Left lung (tissue), 10 donors: Measurements from ENCODE around the gene CSRP1. TPM values are rescaled to one million over a fixed set of nuclear protein-coding genes. Genes with fewer than 3 reads are reported as not detected.
A peak's percentile ranks its signal among the peaks of the same experiment; 100 is the strongest.

Experiments used
- ATAC-seq: fragments of 200-7000 bp; cut with Tn5 transposase; one replicate; pipeline ENCODE4 v1.9.1; 2020; ENCODE audit warnings: moderate library complexity
- DNase-seq, 4 donors: peaks; one replicate each; pipeline ENCODE4 v3.0.0-alpha.2; 2013 to 2020
- H3K27ac ChIP-seq, 2 donors: fragments of 200-600 bp; sonication (generic) in 1 of 2; one replicate each; pipeline versions ENCODE4 v1.5.0 to v1.8.0; 2020 to 2021
- H3K27me3 ChIP-seq, 2 donors: fragments of 200-600 bp; sonication (generic) in 1 of 2; one replicate each; pipeline versions ENCODE4 v1.5.0 to v1.8.0; 2020 to 2021
- H3K36me3 ChIP-seq, 2 donors: fragments of 200-600 bp; sonication (generic) in 1 of 2; one replicate each; pipeline versions ENCODE4 v1.5.0 to v1.8.0; 2020 to 2021
- H3K4me1 ChIP-seq, 2 donors: fragments of 200-600 bp; one replicate each; pipeline ENCODE4 v1.8.0; 2021
- H3K4me3 ChIP-seq, 2 donors: fragments of 200-600 bp; sonication (generic) in 1 of 2; one replicate each; pipeline versions ENCODE4 v1.5.0 to v1.8.0; 2020 to 2021; ENCODE audit warnings: mild to moderate bottlenecking in 1 of 2
- H3K9me3 ChIP-seq, 2 donors: fragments of 200-600 bp; sonication (generic) in 1 of 2; one replicate each; pipeline versions ENCODE4 v1.5.0 to v1.8.0; 2020 to 2021
- intact Hi-C, 2 donors: fragments of 100-400 bp; cut with DNase I; formaldehyde crosslinking; loops; one replicate each; pipeline versions ENCODE4 v1.11.2 to v1.14.2; 2022
- polyA plus RNA-seq, 6 donors: library from polyadenylated mRNA; unstranded; fragments of 120-200 nt; gene quantifications; one replicate each; pipeline ENCODE4 v1.2.1, GENCODE V29; 2013; ENCODE audit not compliant: insufficient read length in 6 of 6
- total RNA-seq, 2 donors: library from RNA; stranded (reverse); fragmentation: NEBNext Ultra II Directional; extraction: Animal tissue kit (Norgen Biotek cat#: 25700); gene quantifications; one replicate each; pipeline ENCODE4 v1.2.1, GENCODE V29; 2021
- TF ChIP-seq, protein P1 (sequence below), 2 donors: fragments of 200-600 bp; sonication (generic) in 1 of 2; IDR thresholded peaks; one replicate each; pipeline versions ENCODE4 v1.5.0 to v1.8.0; 2021; ENCODE audit warnings: antibody characterized with exemption in 2 of 2
- donor health status: DM: no; HTN: yes; CAD: no.
- donor health status: DM: no; HTN: no; CAD: no.

The CSRP1 gene
- total and polyA plus RNA-seq, 8 donors = 215 to 360 (median 254) TPM

DNA sequence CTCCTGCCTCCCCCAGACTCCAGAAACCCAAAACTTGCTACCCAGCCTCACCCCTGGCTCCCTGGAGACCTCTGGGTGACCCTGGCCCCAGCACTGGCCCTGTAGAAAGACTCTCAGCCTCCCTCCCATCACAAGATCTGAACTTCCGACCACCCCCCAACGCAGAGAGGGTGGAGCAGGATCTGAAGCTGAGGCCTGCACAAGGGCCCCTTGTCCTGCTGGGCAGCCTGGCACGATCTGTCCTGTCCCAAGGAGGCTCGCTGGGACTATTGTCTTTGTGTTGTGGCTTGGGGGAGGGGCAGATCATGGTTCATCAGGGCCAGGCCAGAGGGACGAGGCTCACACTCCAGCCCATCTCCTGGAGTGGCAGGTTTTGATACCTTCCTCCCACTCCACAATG lies 57.9 kb downstream of the CSRP1 start:
- intact Hi-C loops = loop anchor here in 1 of 2 donors (5.0 to 10.0 kb wide), 2 partner anchors 33 to 66 kb away; no protein-coding TSS in a partner anchor
- TF ChIP-seq, protein P1, sequence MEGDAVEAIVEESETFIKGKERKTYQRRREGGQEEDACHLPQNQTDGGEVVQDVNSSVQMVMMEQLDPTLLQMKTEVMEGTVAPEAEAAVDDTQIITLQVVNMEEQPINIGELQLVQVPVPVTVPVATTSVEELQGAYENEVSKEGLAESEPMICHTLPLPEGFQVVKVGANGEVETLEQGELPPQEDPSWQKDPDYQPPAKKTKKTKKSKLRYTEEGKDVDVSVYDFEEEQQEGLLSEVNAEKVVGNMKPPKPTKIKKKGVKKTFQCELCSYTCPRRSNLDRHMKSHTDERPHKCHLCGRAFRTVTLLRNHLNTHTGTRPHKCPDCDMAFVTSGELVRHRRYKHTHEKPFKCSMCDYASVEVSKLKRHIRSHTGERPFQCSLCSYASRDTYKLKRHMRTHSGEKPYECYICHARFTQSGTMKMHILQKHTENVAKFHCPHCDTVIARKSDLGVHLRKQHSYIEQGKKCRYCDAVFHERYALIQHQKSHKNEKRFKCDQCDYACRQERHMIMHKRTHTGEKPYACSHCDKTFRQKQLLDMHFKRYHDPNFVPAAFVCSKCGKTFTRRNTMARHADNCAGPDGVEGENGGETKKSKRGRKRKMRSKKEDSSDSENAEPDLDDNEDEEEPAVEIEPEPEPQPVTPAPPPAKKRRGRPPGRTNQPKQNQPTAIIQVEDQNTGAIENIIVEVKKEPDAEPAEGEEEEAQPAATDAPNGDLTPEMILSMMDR (IDR thresholded peaks at IDR 0.05) = no peak
- Histone ChIP-seq H3K4me1 (peaks cover 20 to 35% of the 10 kb centered on the region in 2 donors), H3K27me3 (no peaks in the 10 kb centered on the region), H3K27ac (peak overlapping the region; percentile 33 to 59), H3K9me3 (no peaks in the 10 kb centered on the region), H3K36me3 (no peaks in the 10 kb centered on the region), H3K4me3 (no peak overlapping the region)
- DNase-seq (no peak), ATAC-seq (no peak)

DNA sequence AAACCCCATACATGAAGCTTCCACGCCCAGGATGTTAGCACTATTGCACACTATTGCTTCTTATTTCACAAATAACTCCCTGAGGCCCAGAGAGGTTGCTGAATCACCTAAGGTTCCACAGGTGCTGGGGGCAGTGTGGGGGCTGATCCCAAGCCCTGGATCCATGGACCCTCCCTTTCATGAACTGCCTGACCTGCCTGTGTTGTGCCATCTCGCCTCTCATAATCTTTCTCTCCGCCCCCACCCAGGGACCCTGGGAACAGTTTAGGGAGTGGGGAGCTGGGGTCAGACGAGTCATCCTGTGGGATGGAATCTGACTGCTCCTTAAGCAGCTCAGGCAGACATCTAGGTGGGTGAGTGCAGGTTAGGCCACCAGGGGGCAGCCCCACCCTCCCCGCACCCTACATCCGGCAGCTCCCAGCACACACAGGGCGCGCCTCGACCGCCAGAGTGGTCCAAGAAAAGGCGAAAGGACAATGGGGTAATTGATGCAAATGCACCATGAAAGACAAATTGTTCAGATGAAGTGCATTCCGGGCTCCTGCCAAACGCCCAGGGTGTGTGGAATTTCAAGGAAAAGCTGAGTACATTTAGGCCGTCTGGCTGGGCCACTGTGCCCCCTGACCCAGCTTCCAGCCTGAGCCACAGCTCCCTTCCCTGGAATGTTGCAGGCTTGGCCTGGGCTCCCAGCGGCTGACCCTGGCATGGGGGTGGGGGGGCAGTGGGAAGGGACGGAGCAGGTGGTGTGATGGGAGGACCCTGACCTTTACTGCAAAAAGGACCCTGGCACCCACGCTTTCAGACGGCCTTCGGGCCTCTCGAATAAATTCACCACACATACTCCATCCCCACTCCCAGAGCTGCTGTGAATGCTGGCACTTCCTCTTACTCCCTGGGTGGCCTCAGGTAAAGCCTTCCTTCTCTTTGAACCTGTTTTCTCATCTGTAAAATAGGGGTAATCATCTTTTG lies 58.7 kb downstream of the CSRP1 start:
- TF ChIP-seq, protein P1 (IDR thresholded peaks at IDR 0.05) = peak; percentile 72 to 79
- H3K27ac ChIP-seq = peak overlapping the region; percentile 33 to 59
- ATAC-seq = peak; percentile 94

DNA sequence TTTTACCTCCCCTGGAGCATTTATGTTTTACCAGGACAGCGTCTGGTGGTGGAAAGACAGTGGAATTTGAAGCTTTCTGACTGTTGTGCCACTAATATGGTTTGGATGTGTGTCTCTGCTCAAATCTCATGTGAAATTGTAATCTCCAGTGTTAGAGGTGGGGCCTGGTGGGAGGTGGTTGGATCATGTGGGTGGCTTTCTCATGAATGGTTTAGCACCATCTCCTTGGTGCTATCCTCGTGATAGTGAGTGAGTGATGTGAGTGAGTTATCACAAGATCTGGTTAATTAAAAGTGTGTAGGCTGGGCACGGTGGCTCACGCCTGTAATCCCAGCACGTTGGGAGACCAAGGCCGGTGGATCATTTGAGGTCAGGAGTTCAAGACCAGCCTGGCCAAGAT lies 61.6 kb downstream of the CSRP1 start:
- Histone ChIP-seq H3K27ac (no peak overlapping the region), H3K4me1 (peaks cover 9 to 21% of the 10 kb centered on the region in 2 donors), H3K9me3 (no peaks in the 10 kb centered on the region), H3K27me3 (no peaks in the 10 kb centered on the region), H3K36me3 (no peaks in the 10 kb centered on the region), H3K4me3 (no peak overlapping the region)
- TF ChIP-seq, protein P1 (IDR thresholded peaks at IDR 0.05) = no peak
- DNase-seq (no peak), ATAC-seq (no peak)
- intact Hi-C loops = loop anchor here in 1 of 2 donors (5.0 to 10.0 kb wide), 2 partner anchors 37 to 69 kb away; no protein-coding TSS in a partner anchor

More for the DNA sequence above, 58.7 kb downstream of the CSRP1 start:
- Histone ChIP-seq H3K4me1 (peaks cover 20 to 35% of the 10 kb centered on the region in 2 donors), H3K4me3 (no peak overlapping the region), H3K9me3 (no peaks in the 10 kb centered on the region), H3K27me3 (no peaks in the 10 kb centered on the region), H3K36me3 (no peaks in the 10 kb centered on the region)
- DNase-seq = peak in 3 of 4 donors; percentile 70 to 92 (median 71)
- intact Hi-C loops = loop anchor here in 1 of 2 donors (5.0 to 10.0 kb wide), 2 partner anchors 34 to 67 kb away; no protein-coding TSS in a partner anchor

DNA sequence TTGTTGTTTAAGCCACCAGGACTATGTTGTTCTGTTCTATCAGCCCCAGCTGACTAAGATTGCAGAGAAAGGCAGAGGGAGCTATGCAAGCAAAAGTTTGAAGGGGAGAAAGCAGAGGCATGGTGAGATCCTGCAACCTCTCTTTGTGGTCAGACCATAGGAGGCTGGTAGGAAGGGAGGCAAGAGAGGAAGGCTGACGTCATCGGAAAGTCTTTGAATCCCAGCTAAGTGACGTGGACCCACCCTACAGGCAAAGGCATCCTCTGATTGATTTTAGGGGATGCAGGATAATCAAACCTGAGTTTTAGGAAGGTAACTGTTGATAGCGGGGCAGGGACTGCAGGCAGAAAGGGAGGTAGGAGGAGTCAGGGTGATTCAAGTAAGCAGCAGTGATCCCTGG lies 62.1 kb downstream of the CSRP1 start:
- ATAC-seq (no peak), DNase-seq (no peak)
- Histone ChIP-seq H3K4me1 (peaks cover 9 to 16% of the 10 kb centered on the region in 2 donors), H3K9me3 (no peaks in the 10 kb centered on the region), H3K27ac (no peak overlapping the region), H3K4me3 (no peak overlapping the region), H3K27me3 (no peaks in the 10 kb centered on the region), H3K36me3 (no peaks in the 10 kb centered on the region)
- intact Hi-C loops = loop anchor here in 1 of 2 donors (5.0 to 10.0 kb wide), 2 partner anchors 38 to 70 kb away; no protein-coding TSS in a partner anchor
- TF ChIP-seq, protein P1 (IDR thresholded peaks at IDR 0.05) = no peak

DNA sequence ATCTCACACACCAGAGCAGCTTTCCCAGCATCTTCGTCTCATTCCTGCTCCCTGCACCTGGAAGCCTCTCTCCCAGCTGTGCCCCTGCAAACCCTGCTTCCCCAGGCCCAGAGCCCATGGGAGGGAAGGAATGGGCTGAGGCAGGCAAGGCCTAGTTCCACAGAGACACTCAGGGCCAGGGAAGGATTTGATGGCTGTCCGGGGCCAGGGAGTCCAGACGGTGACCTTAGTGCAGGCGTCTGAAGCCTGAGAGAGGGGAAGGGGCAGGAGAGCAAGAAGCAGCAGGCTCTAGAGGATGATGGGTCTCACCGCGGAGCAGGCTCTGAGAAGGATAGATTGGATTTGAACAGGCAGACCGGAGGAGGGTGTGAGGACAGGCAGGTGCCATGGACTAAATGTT lies 63.2 kb downstream of the CSRP1 start:
- DNase-seq (no peak), ATAC-seq (no peak)
- H3K4me3 ChIP-seq = no peak overlapping the region
- H3K9me3 ChIP-seq = no peaks in the 10 kb centered on the region
- TF ChIP-seq, protein P1 (IDR thresholded peaks at IDR 0.05) = no peak
- H3K27me3 ChIP-seq = no peaks in the 10 kb centered on the region
- no peaks in the 10 kb centered on the region for H3K36me3 ChIP-seq
- peaks cover 9 to 11% of the 10 kb centered on the region in 2 donors for H3K4me1 ChIP-seq
- intact Hi-C loops = loop anchor here in 1 of 2 donors (10.0 kb wide), 1 partner anchor 71 kb away; no protein-coding TSS in a partner anchor
- H3K27ac ChIP-seq = no peak overlapping the region
